ENCODE measurements around the gene ARID5A. TPM values are rescaled to one million over a fixed set of nuclear protein-coding genes. Genes with fewer than 3 reads are reported as not detected.

The ARID5A gene
- total and polyA plus RNA-seq, 2 donors (not counting 1 experiment from before 2014, with no cell fraction given), result 35.5 to 93.0 TPM

DNA sequence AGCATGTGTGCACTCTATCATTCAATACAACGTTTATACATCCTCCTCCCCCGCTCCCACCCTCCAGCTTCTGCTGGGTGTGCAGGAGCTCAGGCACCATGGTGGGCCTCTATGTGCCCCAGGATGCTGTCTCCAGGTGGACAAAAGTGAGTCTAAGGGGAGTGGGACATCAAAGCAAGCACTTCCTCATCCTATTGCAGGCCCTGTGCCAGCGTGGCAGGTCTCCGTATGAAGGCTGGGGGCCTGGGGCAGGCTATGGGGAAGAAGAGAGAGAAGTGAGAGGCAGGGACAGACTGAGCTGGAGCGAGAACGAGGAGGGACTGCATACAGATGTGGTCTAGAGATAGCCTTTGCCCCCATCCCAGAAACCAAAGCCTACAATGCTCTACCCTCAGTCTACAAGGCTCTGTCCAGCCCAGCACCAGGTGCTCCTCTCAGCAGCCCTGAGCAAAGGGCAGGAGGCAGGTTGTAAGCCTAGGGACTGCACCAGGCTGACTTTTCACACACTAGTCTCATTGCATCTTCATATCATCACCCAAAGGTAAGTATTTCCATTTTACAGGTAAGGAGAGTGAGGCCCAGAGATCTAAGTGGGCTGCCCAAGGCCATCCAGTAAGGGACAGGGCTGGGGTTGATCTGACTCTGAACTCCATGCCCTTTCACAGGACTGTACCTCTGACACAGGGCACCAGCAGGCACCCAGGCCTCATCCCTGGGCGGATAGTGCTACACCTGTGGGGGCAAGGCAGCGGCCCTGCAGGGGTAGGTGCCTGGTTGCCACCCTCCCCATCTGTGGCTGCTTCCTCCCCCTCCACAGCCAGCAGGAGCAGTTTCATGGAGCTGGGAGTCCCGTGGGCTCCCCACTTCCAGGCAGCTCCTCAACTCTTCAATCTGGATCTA lies 14.0 kb upstream of the ARID5A start:
- no peak overlapping the region for H3K4me3 ChIP-seq (ENCODE audit: control extremely low read depth in 1 of 5, extremely low read depth in 1 of 5, insufficient read depth in 1 of 5, low read depth in 2 of 5, low read length in 4 of 5)
- H3K36me3 ChIP-seq (replicated peaks in 1 of 2; ENCODE audit: control extremely low read depth in 1 of 2, control insufficient read depth in 1 of 2, extremely low read depth in 1 of 2, insufficient read depth in 2 of 2, low read length in 1 of 2), result no peaks in the 10 kb centered on the region
- peaks cover 5% of the 10 kb centered on the region for H3K27me3 Mint-ChIP-seq
- H3K4me2 ChIP-seq (replicated peaks; ENCODE audit: low read depth, low read length, poor library complexity, severe bottlenecking), result no peak overlapping the region
- DNase-seq (no peak), ATAC-seq (ENCODE audit: low read depth) (no peak)
- 75% methylated on average over 6 of the region's 9 CpGs for WGBS (ENCODE audit: insufficient coverage)
- TF ChIP-seq EZH2 (IDR thresholded peaks at IDR 0.05; ENCODE audit: borderline replicate concordance, insufficient read depth, low read depth, low read length, poor library complexity, severe bottlenecking), result no peak
- no peak for TF ChIP-seq CTCF (IDR thresholded peaks at IDR 0.05)
- H3K9me3 Mint-ChIP-seq (ENCODE audit: insufficient read depth), result no peaks in the 10 kb centered on the region
- ChIA-PET POLR2A (interaction anchor here (0.5 kb wide), 1 partner anchor 135 kb away, joined by 4 read pairs; no protein-coding TSS in a partner anchor), CTCF (interaction anchor here (1.2 kb wide), 2 partner anchors 12 to 31 kb away, joined by 3 to 5 read pairs; no protein-coding TSS in a partner anchor)
- no peak overlapping the region for H3K27ac ChIP-seq (ENCODE audit: low read length in 2 of 2)
- no peak overlapping the region for H3K4me3 Mint-ChIP-seq
- no peaks in the 10 kb centered on the region for H3K79me2 ChIP-seq (ENCODE audit: control insufficient read depth, insufficient read depth, low read length)
- no peaks in the 10 kb centered on the region for H4K20me1 ChIP-seq (ENCODE audit: control insufficient read depth, insufficient read depth, low read length, poor library complexity, severe bottlenecking)
- intact Hi-C loops (cut with micrococcal nuclease), result no loop called here
- H3K9me3 ChIP-seq (ENCODE audit: control extremely low read depth in 1 of 3, control insufficient read depth in 2 of 3, insufficient read depth in 1 of 3, low read length in 2 of 3), result no peaks in the 10 kb centered on the region
- H3K4me1 ChIP-seq (ENCODE audit: control insufficient read depth in 2 of 2, insufficient read depth in 2 of 2, low read length in 2 of 2), result peaks cover 3 to 20% of the 10 kb centered on the region in 2 donors
- H2AFZ ChIP-seq (ENCODE audit: insufficient read depth, low read depth, low read length, poor library complexity, severe bottlenecking), result no peak overlapping the region
- H3K4me1 Mint-ChIP-seq, result peaks cover 11% of the 10 kb centered on the region
- no peak overlapping the region for H3K9ac ChIP-seq (ENCODE audit: low read length)
- H3K27ac Mint-ChIP-seq, result no peak overlapping the region
- peaks cover 0 to 19% (median 0%) of the 10 kb centered on the region in 4 experiments for H3K27me3 ChIP-seq (replicated peaks in 1 of 4; ENCODE audit: control extremely low read depth in 1 of 4, control insufficient read depth in 3 of 4, insufficient read depth in 4 of 4, low read length in 3 of 4)

Measured in B cell (primary cell).